GM10248 (cell line): Measurements from ENCODE around the gene FAM20A.

ENCODE experiments used
- CTCF ChIA-PET: fragments of 300-600 bp; sonication (Branson Sonifier 250); formaldehyde crosslinking; extraction: SDS; loops from one replicate; lab custom pipeline; 2021; ENCODE audit warnings: antibody characterized with exemption; lab: Yijun Ruan, JAX
- POLR2A ChIA-PET: fragments of 350-650 bp; sonication (Branson Sonifier 250); formaldehyde crosslinking; extraction: SDS; loops from one replicate; lab custom pipeline; 2020; ENCODE audit warnings: antibody characterized with exemption; lab: Yijun Ruan, JAX
- DNase-seq: peaks from one replicate; pipeline ENCODE4 v3.0.0; 2012; ENCODE audit errors: extremely low spot score
- TF ChIP-seq, protein P1 (sequence below): IDR thresholded peaks from 2 replicates; pipeline ENCODE4 v1.5.1; 2012; ENCODE audit warnings: mild to moderate bottlenecking, low read depth; ENCODE audit errors: extremely low read depth, missing control alignments, control extremely low read depth

Gene FAM20A

DNA sequence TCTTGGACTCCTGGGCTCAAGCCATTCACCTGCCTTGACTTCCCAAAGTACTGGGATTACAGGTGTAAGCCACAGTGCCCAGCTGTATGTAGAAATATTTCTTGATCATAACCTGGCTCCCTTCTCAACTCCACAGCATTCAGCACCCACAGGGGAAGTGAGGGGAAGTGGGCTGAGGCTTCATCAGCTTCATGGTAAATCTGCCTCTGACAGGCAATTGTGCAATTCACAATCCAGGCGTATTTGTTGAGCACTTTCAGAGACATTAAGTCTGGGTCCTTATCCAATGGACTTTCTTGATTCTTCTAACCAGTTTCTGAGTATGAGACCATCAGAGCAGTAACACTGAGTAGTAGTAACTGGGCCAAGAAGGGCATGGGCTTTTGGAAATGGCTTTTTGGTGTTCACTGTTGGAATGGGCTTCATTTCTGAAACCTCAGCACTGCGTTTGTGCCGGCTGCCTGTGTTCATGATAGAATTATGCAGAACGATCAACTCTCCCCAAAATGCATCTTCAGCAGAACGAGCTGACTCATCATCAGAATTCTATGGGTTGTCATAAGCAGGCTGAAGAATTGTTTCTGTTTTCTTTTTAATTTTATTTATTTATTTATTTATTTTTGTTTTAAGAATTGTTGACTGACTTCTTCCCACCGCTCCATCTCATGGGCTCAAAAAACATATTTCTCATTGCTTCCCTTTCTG, 28.9 kb downstream of the FAM20A start:
- ChIA-PET CTCF (no interaction called here), POLR2A (no interaction called here)
- TF ChIP-seq, protein P1, sequence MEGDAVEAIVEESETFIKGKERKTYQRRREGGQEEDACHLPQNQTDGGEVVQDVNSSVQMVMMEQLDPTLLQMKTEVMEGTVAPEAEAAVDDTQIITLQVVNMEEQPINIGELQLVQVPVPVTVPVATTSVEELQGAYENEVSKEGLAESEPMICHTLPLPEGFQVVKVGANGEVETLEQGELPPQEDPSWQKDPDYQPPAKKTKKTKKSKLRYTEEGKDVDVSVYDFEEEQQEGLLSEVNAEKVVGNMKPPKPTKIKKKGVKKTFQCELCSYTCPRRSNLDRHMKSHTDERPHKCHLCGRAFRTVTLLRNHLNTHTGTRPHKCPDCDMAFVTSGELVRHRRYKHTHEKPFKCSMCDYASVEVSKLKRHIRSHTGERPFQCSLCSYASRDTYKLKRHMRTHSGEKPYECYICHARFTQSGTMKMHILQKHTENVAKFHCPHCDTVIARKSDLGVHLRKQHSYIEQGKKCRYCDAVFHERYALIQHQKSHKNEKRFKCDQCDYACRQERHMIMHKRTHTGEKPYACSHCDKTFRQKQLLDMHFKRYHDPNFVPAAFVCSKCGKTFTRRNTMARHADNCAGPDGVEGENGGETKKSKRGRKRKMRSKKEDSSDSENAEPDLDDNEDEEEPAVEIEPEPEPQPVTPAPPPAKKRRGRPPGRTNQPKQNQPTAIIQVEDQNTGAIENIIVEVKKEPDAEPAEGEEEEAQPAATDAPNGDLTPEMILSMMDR = no peak
- DNase-seq = no peak

DNA sequence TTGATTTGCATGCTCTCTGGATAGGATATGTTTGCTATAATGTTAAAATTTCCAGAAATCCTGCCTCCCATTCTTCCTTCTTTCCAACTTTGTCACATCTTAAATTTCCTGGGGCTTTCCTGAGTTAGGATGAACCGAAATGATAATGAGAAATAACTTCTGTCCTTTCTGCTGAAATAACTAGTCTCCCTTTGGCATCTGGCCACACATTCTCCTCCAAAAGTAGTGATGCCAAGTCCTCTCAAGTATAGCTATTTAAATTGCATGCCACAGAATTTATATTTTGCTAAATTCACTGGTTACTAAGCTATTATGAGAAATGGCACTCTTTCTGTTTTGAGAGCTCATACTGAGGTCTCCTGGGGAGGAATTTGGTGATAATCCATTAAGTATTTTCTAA, 30.6 kb downstream of the FAM20A start:
- CTCF ChIA-PET = no interaction called here
- POLR2A ChIA-PET = no interaction called here
- TF ChIP-seq, protein P1 = no peak
- no peak for DNase-seq

DNA sequence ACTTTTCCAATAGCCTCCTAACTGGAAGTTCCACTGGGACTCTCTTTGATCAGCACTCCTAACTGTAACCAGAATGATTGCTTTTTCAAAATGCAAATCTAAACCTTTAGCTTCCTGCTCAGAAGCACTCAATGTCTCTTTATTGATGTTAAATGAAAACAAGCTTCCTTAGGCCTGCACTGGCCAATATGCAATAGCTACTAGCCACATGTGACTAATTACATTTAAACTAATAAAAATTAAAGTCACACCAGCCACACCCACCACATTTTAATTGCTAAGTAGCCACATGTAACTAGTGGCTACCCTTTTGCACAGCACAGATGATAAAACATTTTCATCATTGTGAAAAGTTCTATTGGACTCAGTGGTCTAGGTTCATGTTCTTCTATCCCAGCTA, 31.8 kb downstream of the FAM20A start:
- no peak for DNase-seq
- TF ChIP-seq, protein P1 = no peak
- POLR2A ChIA-PET = no interaction called here
- CTCF ChIA-PET = no interaction called here

DNA sequence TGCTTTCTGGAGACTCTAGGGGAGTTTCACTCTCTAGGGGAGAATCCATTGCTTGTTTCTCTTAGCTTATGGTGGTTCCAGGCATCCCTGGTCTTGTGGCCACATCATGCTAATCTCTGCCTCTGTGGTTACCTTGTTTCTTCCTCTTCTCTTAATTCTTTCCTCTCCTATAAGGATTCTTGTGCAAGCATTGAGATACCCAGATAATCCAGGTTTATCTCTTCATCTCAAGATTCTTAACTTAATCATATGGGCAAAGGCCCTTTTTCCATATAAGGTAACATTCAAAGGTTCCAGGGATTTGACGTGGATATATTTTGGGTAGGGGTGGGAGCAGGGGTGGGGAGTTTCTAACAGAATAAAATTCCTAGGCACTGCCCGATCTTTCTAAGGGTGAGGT, 32.6 kb downstream of the FAM20A start:
- ChIA-PET POLR2A (no interaction called here), CTCF (no interaction called here)

DNA sequence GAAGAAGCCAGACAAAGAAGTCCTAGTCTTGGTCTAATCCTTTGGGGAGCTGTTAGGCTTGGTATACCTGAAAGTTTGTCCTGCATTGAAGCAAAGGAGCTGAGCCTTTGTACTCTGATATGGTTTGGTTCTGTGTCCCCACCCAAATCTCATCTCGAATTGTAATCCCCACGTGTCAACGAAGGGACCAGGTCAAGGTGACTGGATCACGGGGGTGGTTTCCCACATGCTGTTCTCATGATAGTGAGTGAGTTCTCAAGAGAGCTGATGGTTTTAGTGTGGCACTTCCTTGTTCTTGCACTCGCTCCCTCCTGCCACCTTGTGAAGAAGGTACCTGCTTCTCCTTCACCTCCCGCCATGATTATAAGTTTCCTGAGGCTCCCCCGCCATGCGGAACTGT, 33.6 kb downstream of the FAM20A start:
- CTCF ChIA-PET = interaction anchor here (1.6 to 1.7 kb wide), 2 partner anchors 9 to 13 kb away, joined by 5 to 6 read pairs; no protein-coding TSS in a partner anchor
- no peak for DNase-seq
- TF ChIP-seq, protein P1 = no peak
- POLR2A ChIA-PET = no interaction called here

More for the DNA sequence above, 32.6 kb downstream of the FAM20A start:
- no peak for DNase-seq
- TF ChIP-seq, protein P1 = no peak

DNA sequence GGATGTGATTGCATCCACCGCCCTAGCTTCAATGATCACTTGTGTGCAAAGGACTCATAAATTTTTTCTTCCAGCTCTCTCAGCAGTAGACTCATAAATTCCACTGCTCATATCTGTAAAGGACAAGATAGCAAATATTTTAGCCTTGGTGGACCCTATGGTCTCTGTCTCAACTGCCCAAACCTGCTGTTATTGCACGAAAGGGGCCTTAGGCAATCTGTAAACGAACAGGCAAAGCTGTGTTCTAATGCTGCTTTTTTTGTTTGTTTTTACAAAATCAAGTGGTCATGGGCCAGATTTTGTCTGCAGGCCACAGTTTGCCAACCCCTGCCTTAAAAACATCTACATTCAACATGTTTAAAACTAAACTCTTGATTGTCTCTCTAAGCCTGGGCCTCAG, 34.1 kb downstream of the FAM20A start:
- TF ChIP-seq, protein P1 = no peak
- POLR2A ChIA-PET = no interaction called here
- no peak for DNase-seq

More for the DNA sequence above, 34.1 kb downstream of the FAM20A start:
- CTCF ChIA-PET = interaction anchor here (1.6 to 1.7 kb wide), 3 partner anchors 9 to 47 kb away, joined by 4 to 6 read pairs (median 5); no protein-coding TSS in a partner anchor
